Endothelial cell (in vitro differentiated cells): ENCODE data around the gene AIDA. TPM values are rescaled to one million over a fixed set of nuclear protein-coding genes. Genes with fewer than 3 reads are reported as not detected.
"Not testable (repeated sequence)": the region's sequence is repeated elsewhere in the genome, so short reads cannot be mapped to it uniquely, and the experiment has no call there.

Experiments used
- DNase-seq: peaks from one replicate; pipeline ENCODE4 v3.0.0; 2021; ENCODE audit warnings: low spot score
- H3K27ac Mint-ChIP-seq: one replicate; pipeline ENCODE4 v1.8.0; 2021; ENCODE audit warnings: mixed read lengths, inconsistent platforms; ENCODE audit not compliant: unreplicated experiment
- H3K27me3 Mint-ChIP-seq: one replicate; pipeline ENCODE4 v1.8.0; 2021; ENCODE audit warnings: mild to moderate bottlenecking, moderate library complexity, mixed read lengths, inconsistent platforms; ENCODE audit not compliant: unreplicated experiment
- H3K36me3 Mint-ChIP-seq: one replicate; pipeline ENCODE4 v1.8.0; 2021; ENCODE audit warnings: mild to moderate bottlenecking, low read depth, mixed read lengths, inconsistent platforms; ENCODE audit not compliant: unreplicated experiment
- H3K4me1 Mint-ChIP-seq: one replicate; pipeline ENCODE4 v1.8.0; 2021; ENCODE audit warnings: mild to moderate bottlenecking, mixed read lengths, inconsistent platforms; ENCODE audit not compliant: unreplicated experiment
- H3K4me3 Mint-ChIP-seq: one replicate; pipeline ENCODE4 v1.8.0; 2021; ENCODE audit warnings: mild to moderate bottlenecking, mixed read lengths, inconsistent platforms; ENCODE audit not compliant: unreplicated experiment
- H3K9me3 Mint-ChIP-seq: one replicate; pipeline ENCODE4 v1.8.0; 2021; ENCODE audit warnings: mixed read lengths, inconsistent platforms; ENCODE audit not compliant: unreplicated experiment
- total RNA-seq: library from RNA; stranded (reverse); fragmentation: NEBNext Ultra II Directional; extraction: Animal tissue kit (Norgen Biotek cat#: 25700); gene quantifications from one replicate; pipeline ENCODE4 v1.2.1, GENCODE V29; 2021; ENCODE audit not compliant: unreplicated experiment
- TF ChIP-seq, protein P1 (sequence below): fragments of 200-600 bp; sonication (generic); IDR thresholded peaks from one replicate; pipeline ENCODE4 v1.5.0; 2021; ENCODE audit warnings: antibody characterized with exemption; ENCODE audit not compliant: unreplicated experiment

AIDA gene
- total RNA-seq, 1 donor from 2014 or later = 93.4 TPM

- no peak overlapping the region for H3K4me3 Mint-ChIP-seq
- H3K27me3 Mint-ChIP-seq = no peaks in the 10 kb centered on the region
- no peak overlapping the region for H3K27ac Mint-ChIP-seq
- no peaks in the 10 kb centered on the region for H3K36me3 Mint-ChIP-seq
- no peaks in the 10 kb centered on the region for H3K4me1 Mint-ChIP-seq
- TF ChIP-seq, protein P1, sequence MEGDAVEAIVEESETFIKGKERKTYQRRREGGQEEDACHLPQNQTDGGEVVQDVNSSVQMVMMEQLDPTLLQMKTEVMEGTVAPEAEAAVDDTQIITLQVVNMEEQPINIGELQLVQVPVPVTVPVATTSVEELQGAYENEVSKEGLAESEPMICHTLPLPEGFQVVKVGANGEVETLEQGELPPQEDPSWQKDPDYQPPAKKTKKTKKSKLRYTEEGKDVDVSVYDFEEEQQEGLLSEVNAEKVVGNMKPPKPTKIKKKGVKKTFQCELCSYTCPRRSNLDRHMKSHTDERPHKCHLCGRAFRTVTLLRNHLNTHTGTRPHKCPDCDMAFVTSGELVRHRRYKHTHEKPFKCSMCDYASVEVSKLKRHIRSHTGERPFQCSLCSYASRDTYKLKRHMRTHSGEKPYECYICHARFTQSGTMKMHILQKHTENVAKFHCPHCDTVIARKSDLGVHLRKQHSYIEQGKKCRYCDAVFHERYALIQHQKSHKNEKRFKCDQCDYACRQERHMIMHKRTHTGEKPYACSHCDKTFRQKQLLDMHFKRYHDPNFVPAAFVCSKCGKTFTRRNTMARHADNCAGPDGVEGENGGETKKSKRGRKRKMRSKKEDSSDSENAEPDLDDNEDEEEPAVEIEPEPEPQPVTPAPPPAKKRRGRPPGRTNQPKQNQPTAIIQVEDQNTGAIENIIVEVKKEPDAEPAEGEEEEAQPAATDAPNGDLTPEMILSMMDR = no peak
- DNase-seq = no peak
- H3K9me3 Mint-ChIP-seq = no peaks in the 10 kb centered on the region
Observed at GRCh38 chr1:222754366-222755139, 42.3 kb upstream of the AIDA start.

DNA sequence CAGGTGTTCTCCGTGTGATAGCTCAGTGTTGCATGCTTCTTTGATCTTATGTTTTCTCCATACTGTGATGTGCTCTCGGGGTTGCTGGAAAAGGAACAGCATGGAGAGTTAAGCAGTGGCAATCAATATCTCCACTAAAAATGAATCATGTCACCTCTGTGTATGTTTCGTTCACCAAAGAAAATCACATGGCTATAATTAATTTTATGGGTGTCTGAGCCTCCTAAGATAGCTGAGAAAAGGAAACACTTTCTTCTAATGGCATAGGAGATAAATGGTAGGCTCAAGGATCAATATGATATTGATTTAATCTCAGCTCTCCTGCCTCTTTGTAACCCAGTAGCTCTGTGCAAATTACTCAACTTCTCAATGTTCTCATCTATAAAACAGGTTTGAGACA is 39.0 kb upstream of the AIDA start:
- Mint-ChIP-seq H3K36me3 (no peaks in the 10 kb centered on the region), H3K4me1 (no peaks in the 10 kb centered on the region), H3K27ac (no peak overlapping the region), H3K9me3 (no peaks in the 10 kb centered on the region), H3K27me3 (no peaks in the 10 kb centered on the region), H3K4me3 (no peak overlapping the region)
- DNase-seq = no peak
- TF ChIP-seq, protein P1 = no peak

DNA sequence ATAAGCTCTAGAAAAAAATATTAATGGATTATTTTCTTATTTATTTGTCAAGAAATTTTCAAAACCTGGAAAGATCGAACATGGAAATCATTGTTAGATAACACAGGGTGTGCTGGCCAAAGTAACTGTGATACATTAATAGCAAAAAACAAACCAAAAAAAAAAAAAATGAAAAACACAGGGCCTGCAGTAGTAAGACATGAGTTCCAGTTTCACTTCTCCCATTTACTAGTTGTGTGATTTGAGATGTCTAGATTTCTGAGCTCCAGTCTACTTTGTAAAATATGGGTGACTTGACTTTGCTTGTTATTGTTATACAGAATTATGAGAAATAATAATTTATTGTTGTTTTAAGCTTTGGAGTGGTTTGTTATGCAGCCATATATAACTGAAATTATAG is 38.4 kb upstream of the AIDA start:
- DNase-seq = no peak
- Mint-ChIP-seq H3K4me1 (no peaks in the 10 kb centered on the region), H3K4me3 (no peak overlapping the region), H3K27ac (no peak overlapping the region), H3K9me3 (no peaks in the 10 kb centered on the region), H3K36me3 (no peaks in the 10 kb centered on the region), H3K27me3 (no peaks in the 10 kb centered on the region)
- TF ChIP-seq, protein P1 = no peak

- DNase-seq = no peak
- TF ChIP-seq, protein P1 = no peak
- Mint-ChIP-seq H3K9me3 (no peaks in the 10 kb centered on the region), H3K27ac (no peak overlapping the region), H3K4me1 (no peaks in the 10 kb centered on the region), H3K36me3 (no peaks in the 10 kb centered on the region), H3K4me3 (no peak overlapping the region), H3K27me3 (no peaks in the 10 kb centered on the region)
Observed at GRCh38 chr1:222749927-222750326, 37.6 kb upstream of the AIDA start.

DNA sequence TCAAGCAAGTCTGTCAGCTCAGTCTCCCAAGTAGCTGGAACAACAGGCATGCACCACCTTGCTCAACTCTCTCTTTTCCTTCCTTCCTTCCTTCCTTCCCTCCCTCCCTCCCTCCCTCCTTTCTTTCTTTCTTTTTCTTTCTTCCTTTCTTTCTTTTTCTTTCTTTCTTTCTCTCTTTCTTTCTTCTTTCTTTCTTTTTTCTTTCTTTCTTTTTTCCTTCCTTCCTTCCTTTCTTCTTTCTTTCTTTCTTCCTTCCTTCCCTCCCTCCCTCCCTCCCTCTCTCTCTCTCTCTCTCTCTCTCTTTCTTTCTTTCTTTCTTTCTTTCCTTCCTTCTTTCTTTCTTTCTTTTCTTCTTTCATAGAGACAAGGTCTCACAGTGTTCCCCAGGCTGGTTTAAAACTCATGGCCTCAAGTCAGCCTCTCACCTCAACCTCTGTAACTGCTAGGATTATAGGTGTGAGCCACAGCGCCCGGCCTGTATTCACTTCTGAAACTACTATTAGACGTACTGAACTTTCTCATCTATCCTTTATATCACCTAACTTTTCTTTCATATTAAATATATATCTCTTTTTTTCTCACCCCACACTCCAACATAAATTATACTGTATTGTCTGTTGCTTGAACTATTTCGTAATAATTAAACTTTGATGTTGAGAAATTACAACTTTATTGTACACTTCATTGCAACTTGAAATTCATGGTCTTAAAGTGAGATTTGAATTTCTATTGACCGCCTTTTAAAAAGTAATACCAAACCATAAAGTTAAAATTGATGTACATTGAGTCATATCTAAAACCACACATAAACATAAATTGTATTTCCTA is 29.6 kb upstream of the AIDA start:
- not testable (repeated sequence) for H3K27ac Mint-ChIP-seq, H3K36me3 Mint-ChIP-seq, H3K27me3 Mint-ChIP-seq, H3K4me1 Mint-ChIP-seq, H3K9me3 Mint-ChIP-seq, DNase-seq, H3K4me3 Mint-ChIP-seq
